Measurements from ENCODE around the gene PARN.

PARN gene

GRCh38 chr16:14496047-14496770 lies 133.9 kb downstream of the PARN start:
- no peak for DNase-seq

- DNase-seq = no peak
Observed at GRCh38 chr16:14495213-14496046, 134.6 kb downstream of the PARN start.

- DNase-seq = no peak
Observed at GRCh38 chr16:14494396-14494966, 135.6 kb downstream of the PARN start.

- no peak for DNase-seq
Observed at GRCh38 chr16:14493791-14494190, 136.3 kb downstream of the PARN start.

GRCh38 chr16:14492614-14493013 lies 137.4 kb downstream of the PARN start:
- no peak for DNase-seq

- no peak for DNase-seq
Observed at GRCh38 chr16:14491861-14492529, 138.1 kb downstream of the PARN start.

GRCh38 chr16:14490235-14490634 lies 139.8 kb downstream of the PARN start:
- no peak for DNase-seq

GRCh38 chr16:14489460-14489859 lies 140.6 kb downstream of the PARN start:
- DNase-seq = no peak

GRCh38 chr16:14487579-14487978 lies 142.5 kb downstream of the PARN start:
- DNase-seq = no peak

- peak; percentile 83 for DNase-seq
Observed at GRCh38 chr16:14486520-14487303, 143.3 kb downstream of the PARN start.

GRCh38 chr16:14485811-14486519 lies 144.1 kb downstream of the PARN start:
- DNase-seq = no peak

GRCh38 chr16:14485121-14485551 lies 144.9 kb downstream of the PARN start:
- no peak for DNase-seq

GRCh38 chr16:14483819-14484385 lies 146.2 kb downstream of the PARN start:
- no peak for DNase-seq

- no peak for DNase-seq
Observed at GRCh38 chr16:14476183-14476582, 153.9 kb downstream of the PARN start.

GRCh38 chr16:14475370-14476139 lies 154.5 kb downstream of the PARN start:
- DNase-seq = no peak

GRCh38 chr16:14473488-14473887 lies 156.6 kb downstream of the PARN start:
- no peak for DNase-seq

- DNase-seq = no peak
Observed at GRCh38 chr16:14472357-14472756, 157.7 kb downstream of the PARN start.

- DNase-seq = no peak
Observed at GRCh38 chr16:14470788-14471187, 159.3 kb downstream of the PARN start.

- no peak for DNase-seq
Observed at GRCh38 chr16:14465799-14466198, 164.3 kb downstream of the PARN start.

GRCh38 chr16:14464796-14465195 lies 165.3 kb downstream of the PARN start:
- DNase-seq = no peak

GRCh38 chr16:14464192-14464591 lies 165.9 kb downstream of the PARN start:
- no peak for DNase-seq

All from right forelimb (tissue), 1 donor.